Epithelial cell of proximal tubule (primary cell): ENCODE results near the gene HSPA1L. TPM values are rescaled to one million over a fixed set of nuclear protein-coding genes. Genes with fewer than 3 reads are reported as not detected.

Source experiments
- DNase-seq: peaks from one replicate; pipeline ENCODE4 v3.0.0-alpha.2; 2011; ENCODE audit warnings: low read depth
- H3K4me3 ChIP-seq: 2 replicates; pipeline ENCODE4 v1.5.1; 2011; ENCODE audit warnings: low read depth, mild to moderate bottlenecking, low read length
- CTCF ChIP-seq: conservative IDR thresholded peaks from 2 replicates; pipeline ENCODE4 v1.5.1; 2012; ENCODE audit warnings: low read depth, mild to moderate bottlenecking, low read length
- total RNA-seq: library from RNA; depleted of rRNA; stranded (reverse); fragments of >200 nt; gene quantifications from 2 replicates; pipeline ENCODE4 v1.2.3, GENCODE V29; 2015

HSPA1L gene
- total RNA-seq, 1 donor from 2014 or later, result 0.35 TPM

DNA sequence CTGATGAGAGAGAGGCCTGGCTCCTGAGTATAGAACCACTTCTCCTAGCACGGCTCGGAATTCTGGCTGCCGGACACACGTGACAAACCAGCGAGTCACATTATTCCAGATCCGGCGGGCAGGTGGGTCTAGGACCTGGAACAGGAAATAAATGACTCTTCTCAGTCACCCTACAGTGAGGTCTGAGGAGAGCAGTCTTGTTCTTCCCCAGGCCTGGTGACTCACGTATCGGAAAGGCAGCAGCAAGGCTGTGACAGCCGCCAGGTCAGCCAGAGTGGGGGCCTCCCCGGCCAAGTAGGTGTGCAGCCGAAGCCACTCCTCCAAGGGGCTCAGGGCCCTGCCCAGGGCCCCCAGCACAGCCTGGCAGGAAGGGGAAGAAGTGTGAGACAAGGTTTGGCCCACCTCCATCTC lies 22.3 kb downstream of the HSPA1L start:
- no peak for DNase-seq
- TF ChIP-seq CTCF, result no peak
- peak overlapping the region; percentile 46 for H3K4me3 ChIP-seq

- no peak for DNase-seq
- peak overlapping the region; percentile 46 for H3K4me3 ChIP-seq
- no peak for TF ChIP-seq CTCF
Observed at GRCh38 chr6:31792090-31792374, 23.1 kb downstream of the HSPA1L start.

DNA sequence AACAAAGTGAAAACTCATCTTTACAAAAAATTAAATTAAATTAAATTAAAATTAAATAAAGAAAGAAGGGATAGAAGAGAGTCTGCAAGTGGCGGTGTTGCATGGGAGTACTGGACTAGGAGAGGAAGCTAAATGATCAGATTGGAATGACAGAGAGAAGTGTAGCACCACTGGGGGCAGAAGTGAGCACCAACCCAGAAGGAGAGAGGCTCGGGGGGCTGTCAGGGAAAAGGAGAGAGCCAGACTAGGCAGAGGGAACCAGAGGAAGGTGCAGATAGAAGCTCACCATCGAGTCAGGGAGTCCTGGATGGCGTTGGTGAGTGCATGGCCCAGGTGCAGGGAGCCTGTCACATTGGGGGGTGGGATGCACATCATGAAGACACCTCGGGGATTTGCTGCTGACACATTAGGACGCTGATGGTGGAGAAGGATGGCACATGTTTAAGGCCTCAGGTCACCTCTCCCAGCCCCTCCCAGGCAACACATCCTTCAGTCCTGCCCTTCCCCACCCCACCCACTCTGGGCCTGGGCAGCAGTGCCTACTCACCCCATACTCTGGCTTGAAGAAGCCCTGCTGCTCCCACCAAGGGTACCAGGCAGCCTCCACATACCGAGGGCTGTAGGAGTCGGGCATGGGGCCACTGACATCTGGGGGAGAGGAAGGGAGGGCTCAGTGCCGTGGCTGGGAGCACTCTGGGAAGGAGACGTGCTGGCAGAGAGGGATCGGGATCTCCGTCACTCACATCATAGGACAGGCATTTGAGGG lies 23.6 kb downstream of the HSPA1L start:
- no peak overlapping the region for H3K4me3 ChIP-seq
- peak; percentile 65 for TF ChIP-seq CTCF
- no peak for DNase-seq

DNA sequence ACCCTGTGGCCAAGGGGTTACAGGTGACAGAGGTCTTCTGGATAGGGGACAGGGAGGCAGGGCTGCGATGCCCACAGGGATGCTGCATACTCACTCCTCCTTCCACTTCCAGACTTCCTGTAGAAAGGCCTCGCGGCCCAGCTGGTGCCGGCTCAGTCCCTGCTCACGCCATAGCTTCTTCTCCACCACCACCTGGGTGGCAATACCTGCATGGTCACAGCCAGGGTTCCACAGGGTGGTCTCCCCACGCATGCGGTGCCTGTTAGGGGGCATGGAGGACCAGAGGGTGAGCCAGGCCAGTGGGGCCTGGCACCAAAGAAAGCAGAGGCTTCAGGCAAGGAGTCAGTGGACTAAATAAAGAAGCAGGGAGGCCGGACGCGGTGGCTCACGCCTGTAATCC lies 29.6 kb downstream of the HSPA1L start:
- no peak for DNase-seq
- no peak overlapping the region for H3K4me3 ChIP-seq
- TF ChIP-seq CTCF, result no peak

DNA sequence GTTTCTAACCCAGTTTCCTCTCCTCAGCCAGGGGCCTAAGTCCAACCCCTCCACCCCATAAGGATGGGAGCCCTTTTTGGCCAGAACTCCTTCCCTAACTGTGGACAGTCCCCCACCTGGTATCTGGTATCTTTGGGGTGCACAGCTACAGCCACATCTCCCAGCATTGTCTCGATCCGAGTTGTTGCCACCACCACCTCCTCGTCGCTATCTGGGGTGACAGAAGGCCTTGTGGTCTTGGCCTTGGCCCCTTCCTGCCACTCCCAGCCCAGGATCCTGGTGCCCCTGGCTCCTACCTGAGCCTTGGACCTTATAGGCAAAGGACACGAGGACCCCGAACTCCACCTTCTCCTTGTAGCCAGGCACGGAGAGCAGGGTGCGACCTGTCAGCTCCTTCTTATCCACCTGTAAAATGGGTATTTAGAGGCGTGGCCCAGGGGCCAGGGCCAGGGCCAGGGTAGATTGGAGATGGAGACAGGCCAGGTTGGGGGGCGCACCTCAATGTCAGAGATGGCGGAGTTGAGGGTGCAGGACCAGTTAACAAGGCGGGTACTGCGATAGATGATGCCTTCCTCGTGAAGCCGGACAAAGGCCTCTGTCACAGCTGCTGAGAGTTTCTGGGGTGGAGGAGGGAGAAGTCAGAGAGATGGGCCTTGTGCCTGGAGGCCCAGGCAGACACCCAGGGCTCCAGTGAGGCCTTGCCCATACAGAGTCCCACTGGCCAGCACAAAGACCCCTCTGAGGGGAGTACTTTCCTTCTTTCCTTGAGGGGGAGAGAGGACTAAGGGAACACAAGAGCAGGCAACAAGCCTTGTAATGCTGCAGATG lies 30.8 kb downstream of the HSPA1L start:
- TF ChIP-seq CTCF, result no peak
- H3K4me3 ChIP-seq, result no peak overlapping the region
- DNase-seq, result no peak

- TF ChIP-seq CTCF, result no peak
- DNase-seq, result no peak
- H3K4me3 ChIP-seq, result no peak overlapping the region
Observed at GRCh38 chr6:31782126-31782855, 32.8 kb downstream of the HSPA1L start.
